Testis (tissue), 2 donors: Measurements from ENCODE around the gene TCERG1L.

Source experiments
- POLR2A ChIP-seq: fragments of 450-650 bp; IDR thresholded peaks from one replicate; pipeline ENCODE4 v1.6.1; 2017; ENCODE audit warnings: antibody characterized with exemption, mild to moderate bottlenecking, moderate library complexity
- TF ChIP-seq, protein P1 (sequence below), 3 experiments: fragments of 450-650 bp in 2 of 3; fragments of 200-600 bp in 1 of 3; sonication (generic) in 1 of 3; IDR thresholded peaks; one replicate each; pipeline ENCODE4 v1.5.1; 2016 to 2019; ENCODE audit warnings: antibody characterized with exemption in 3 of 3, mild to moderate bottlenecking in 2 of 3, moderate library complexity in 1 of 3

DNA sequence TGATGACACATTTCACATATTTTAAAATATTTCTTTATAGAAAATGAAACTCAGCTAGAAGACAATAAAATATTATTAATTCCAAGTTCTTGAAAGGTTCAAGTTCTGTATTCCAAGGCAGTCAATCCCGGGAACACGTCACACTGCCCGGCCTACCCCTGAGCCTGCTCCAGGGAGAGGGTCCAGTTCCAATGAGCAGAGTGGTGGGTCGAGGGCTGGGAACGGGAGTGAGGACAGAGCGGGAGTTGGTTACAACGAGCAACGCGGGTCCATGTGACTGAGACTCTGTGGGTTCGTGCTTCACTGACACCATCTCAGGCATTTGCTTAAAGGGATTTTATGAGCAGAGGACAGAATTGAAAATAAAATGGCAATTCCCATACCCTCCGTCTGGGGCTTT, 209.4 kb downstream of the TCERG1L start:
- TF ChIP-seq, protein P1, sequence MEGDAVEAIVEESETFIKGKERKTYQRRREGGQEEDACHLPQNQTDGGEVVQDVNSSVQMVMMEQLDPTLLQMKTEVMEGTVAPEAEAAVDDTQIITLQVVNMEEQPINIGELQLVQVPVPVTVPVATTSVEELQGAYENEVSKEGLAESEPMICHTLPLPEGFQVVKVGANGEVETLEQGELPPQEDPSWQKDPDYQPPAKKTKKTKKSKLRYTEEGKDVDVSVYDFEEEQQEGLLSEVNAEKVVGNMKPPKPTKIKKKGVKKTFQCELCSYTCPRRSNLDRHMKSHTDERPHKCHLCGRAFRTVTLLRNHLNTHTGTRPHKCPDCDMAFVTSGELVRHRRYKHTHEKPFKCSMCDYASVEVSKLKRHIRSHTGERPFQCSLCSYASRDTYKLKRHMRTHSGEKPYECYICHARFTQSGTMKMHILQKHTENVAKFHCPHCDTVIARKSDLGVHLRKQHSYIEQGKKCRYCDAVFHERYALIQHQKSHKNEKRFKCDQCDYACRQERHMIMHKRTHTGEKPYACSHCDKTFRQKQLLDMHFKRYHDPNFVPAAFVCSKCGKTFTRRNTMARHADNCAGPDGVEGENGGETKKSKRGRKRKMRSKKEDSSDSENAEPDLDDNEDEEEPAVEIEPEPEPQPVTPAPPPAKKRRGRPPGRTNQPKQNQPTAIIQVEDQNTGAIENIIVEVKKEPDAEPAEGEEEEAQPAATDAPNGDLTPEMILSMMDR (IDR thresholded peaks at IDR 0.05) = no peak
- TF ChIP-seq POLR2A = no peak
